Glutamatergic neuron (in vitro differentiated cells): ENCODE data around the gene ADAMTS7. TPM values are rescaled to one million over a fixed set of nuclear protein-coding genes. Genes with fewer than 3 reads are reported as not detected.
A peak's percentile ranks its signal among the peaks of the same experiment; 100 is the strongest.
"Not testable (repeated sequence)": the region's sequence is repeated elsewhere in the genome, so short reads cannot be mapped to it uniquely, and the experiment has no call there.

Source experiments
- DNase-seq: peaks from one replicate; pipeline ENCODE4 v3.0.0; 2022
- H3K27ac Mint-ChIP-seq: one replicate; pipeline ENCODE4 v1.8.0; 2020; ENCODE audit warnings: mild to moderate bottlenecking, mixed read lengths, inconsistent platforms; ENCODE audit not compliant: unreplicated experiment
- H3K27me3 Mint-ChIP-seq: one replicate; pipeline ENCODE4 v1.8.0; 2020; ENCODE audit warnings: mild to moderate bottlenecking, moderate library complexity, mixed read lengths, inconsistent platforms; ENCODE audit not compliant: unreplicated experiment
- H3K36me3 Mint-ChIP-seq: one replicate; pipeline ENCODE4 v1.8.0; 2020; ENCODE audit warnings: mild to moderate bottlenecking, mixed read lengths, inconsistent platforms; ENCODE audit not compliant: unreplicated experiment
- H3K4me1 Mint-ChIP-seq: one replicate; pipeline ENCODE4 v1.8.0; 2020; ENCODE audit warnings: mild to moderate bottlenecking, low read depth, mixed read lengths, inconsistent platforms; ENCODE audit not compliant: unreplicated experiment
- H3K4me3 Mint-ChIP-seq: one replicate; pipeline ENCODE4 v1.8.0; 2020; ENCODE audit warnings: mild to moderate bottlenecking, mixed read lengths, inconsistent platforms; ENCODE audit not compliant: unreplicated experiment
- H3K9me3 Mint-ChIP-seq: one replicate; pipeline ENCODE4 v1.8.0; 2020; ENCODE audit warnings: mild to moderate bottlenecking, moderate library complexity, mixed read lengths, inconsistent platforms; ENCODE audit not compliant: unreplicated experiment
- CTCF ChIP-seq: fragments of 200-600 bp; sonication (generic); IDR thresholded peaks from one replicate; pipeline ENCODE4 v1.5.0; 2021; ENCODE audit not compliant: partially characterized antibody, unreplicated experiment
- total RNA-seq: library from RNA; stranded (reverse); fragmentation: NEBNext Ultra II Directional; extraction: Animal tissue kit (Norgen Biotek cat#: 25700); gene quantifications from one replicate; pipeline ENCODE4 v1.2.1, GENCODE V29; 2021; ENCODE audit not compliant: unreplicated experiment

ADAMTS7 gene
- total RNA-seq, 1 donor from 2014 or later: 181 TPM

GRCh38 chr15:78807359-78807758 lies 3.9 kb downstream of the ADAMTS7 start:
- peaks cover 12% of the 10 kb centered on the region for H3K27me3 Mint-ChIP-seq
- peaks cover 6% of the 10 kb centered on the region for H3K9me3 Mint-ChIP-seq
- no peak for DNase-seq
- H3K4me3 Mint-ChIP-seq: no peak overlapping the region
- H3K27ac Mint-ChIP-seq: no peak overlapping the region
- TF ChIP-seq CTCF: no peak
- H3K36me3 Mint-ChIP-seq: no peaks in the 10 kb centered on the region
- peaks cover 16% of the 10 kb centered on the region for H3K4me1 Mint-ChIP-seq

- no peak for TF ChIP-seq CTCF
- peaks cover 5% of the 10 kb centered on the region for H3K9me3 Mint-ChIP-seq
- no peak for DNase-seq
- H3K27me3 Mint-ChIP-seq: peaks cover 2% of the 10 kb centered on the region
- no peak overlapping the region for H3K4me3 Mint-ChIP-seq
- no peak overlapping the region for H3K27ac Mint-ChIP-seq
- H3K36me3 Mint-ChIP-seq: no peaks in the 10 kb centered on the region
- peaks cover 14% of the 10 kb centered on the region for H3K4me1 Mint-ChIP-seq
Observed at GRCh38 chr15:78804391-78804792, 6.9 kb downstream of the ADAMTS7 start.

DNA sequence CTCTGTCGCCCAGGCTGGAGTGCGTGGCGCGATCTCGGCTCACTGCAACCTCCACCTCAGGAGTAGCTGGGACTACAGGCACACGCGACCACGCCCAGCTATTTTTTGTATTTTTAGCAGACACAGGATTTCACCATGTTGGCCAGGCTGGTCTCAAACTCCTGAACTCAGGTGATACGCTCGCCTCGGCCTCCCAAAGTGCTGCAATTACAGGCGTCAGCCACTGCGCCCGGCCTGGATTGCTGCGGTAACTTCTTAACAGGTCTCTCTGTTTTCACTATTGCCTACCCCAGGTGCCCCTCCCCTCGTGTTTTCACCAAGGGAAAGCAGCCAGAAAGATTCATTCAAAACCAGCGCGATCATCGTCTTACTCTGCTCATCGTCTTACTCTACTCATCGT lies 10.5 kb downstream of the ADAMTS7 start:
- H3K27ac Mint-ChIP-seq: peak overlapping the region; percentile 48

GRCh38 chr15:78800189-78800588 lies 11.1 kb downstream of the ADAMTS7 start:
- DNase-seq: no peak
- no peak for TF ChIP-seq CTCF
- no peak overlapping the region for H3K4me3 Mint-ChIP-seq
- no peaks in the 10 kb centered on the region for H3K36me3 Mint-ChIP-seq
- peaks cover 1% of the 10 kb centered on the region for H3K9me3 Mint-ChIP-seq
- H3K4me1 Mint-ChIP-seq: peaks cover 10% of the 10 kb centered on the region
- no peaks in the 10 kb centered on the region for H3K27me3 Mint-ChIP-seq
- no peak overlapping the region for H3K27ac Mint-ChIP-seq

More for the DNA sequence above, 10.5 kb downstream of the ADAMTS7 start:
- H3K4me1 Mint-ChIP-seq: peaks cover 14% of the 10 kb centered on the region
- no peaks in the 10 kb centered on the region for H3K27me3 Mint-ChIP-seq
- no peak for TF ChIP-seq CTCF
- no peaks in the 10 kb centered on the region for H3K36me3 Mint-ChIP-seq
- no peak overlapping the region for H3K4me3 Mint-ChIP-seq
- no peak for DNase-seq
- peaks cover 1% of the 10 kb centered on the region for H3K9me3 Mint-ChIP-seq

- H3K36me3 Mint-ChIP-seq, H3K4me1 Mint-ChIP-seq, H3K4me3 Mint-ChIP-seq, H3K27me3 Mint-ChIP-seq, H3K9me3 Mint-ChIP-seq, DNase-seq, H3K27ac Mint-ChIP-seq: not testable (repeated sequence)
Observed at GRCh38 chr15:78799102-78799501, 12.2 kb downstream of the ADAMTS7 start.

- H3K27me3 Mint-ChIP-seq, H3K9me3 Mint-ChIP-seq: not testable (repeated sequence)
Observed at GRCh38 chr15:78798355-78798754, 12.9 kb downstream of the ADAMTS7 start.

More at GRCh38 chr15:78798355-78798754, 12.9 kb downstream of the ADAMTS7 start:
- peak; percentile 40 for DNase-seq
- Mint-ChIP-seq H3K4me3 (peak overlapping the region; percentile 64), H3K27ac (peak overlapping the region; percentile 88)
- H3K36me3 Mint-ChIP-seq, H3K4me1 Mint-ChIP-seq: not testable (repeated sequence)
